NCI-H460 (cell line): ENCODE measurements around the gene INO80B. TPM values are rescaled to one million over a fixed set of nuclear protein-coding genes. Genes with fewer than 3 reads are reported as not detected.
"Not testable (repeated sequence)": the region's sequence is repeated elsewhere in the genome, so short reads cannot be mapped to it uniquely, and the experiment has no call there.

Source experiments
- DNase-seq: peaks from one replicate; pipeline ENCODE4 v3.0.0-alpha.2; 2016; ENCODE audit warnings: low read depth; ENCODE audit errors: extremely low read depth
- total RNA-seq: library from RNA; depleted of rRNA; stranded (reverse); fragments of >200 nt; shearing (Covaris generic); gene quantifications from 2 replicates; pipeline ENCODE4 v1.2.3, GENCODE V29; 2014

INO80B gene
- total RNA-seq, 1 experiment from 2014 or later: 19.8 TPM

DNA sequence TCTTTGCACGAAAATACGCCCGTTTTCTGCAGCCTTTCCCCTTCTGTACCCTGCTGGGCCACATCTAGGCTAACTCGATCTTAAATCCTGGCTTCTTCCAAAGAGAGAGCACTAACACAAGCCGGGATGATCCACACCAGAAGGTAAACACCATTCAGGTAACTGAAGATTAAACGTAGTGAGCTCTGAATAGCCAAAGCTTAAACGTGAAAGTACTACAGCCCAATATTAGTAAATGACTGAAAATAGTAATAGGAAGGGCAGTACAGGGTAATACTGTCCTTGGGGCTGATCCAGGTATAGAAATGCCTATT lies 18.0 kb downstream of the INO80B start:
- DNase-seq: no peak

DNA sequence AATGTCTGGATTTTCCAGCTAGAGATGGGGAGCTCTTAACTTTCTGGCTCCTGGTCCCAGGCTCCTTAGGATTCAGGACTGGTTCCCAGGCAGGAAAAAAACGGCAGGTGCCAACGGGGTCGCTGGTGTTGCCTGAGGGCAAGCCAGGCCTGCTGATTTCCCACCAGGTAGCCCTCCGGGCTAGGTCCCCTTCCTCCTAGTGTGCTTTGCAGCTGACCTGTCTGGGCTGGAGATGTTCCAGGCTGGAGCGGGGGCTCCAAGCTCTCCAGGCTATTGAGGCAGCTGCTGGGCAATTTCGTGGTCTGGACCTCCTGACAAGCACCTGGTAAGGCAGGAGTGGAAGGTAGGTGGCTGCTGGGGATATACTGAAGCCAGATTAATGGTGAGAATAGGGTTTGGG lies 19.6 kb downstream of the INO80B start:
- DNase-seq: no peak

DNA sequence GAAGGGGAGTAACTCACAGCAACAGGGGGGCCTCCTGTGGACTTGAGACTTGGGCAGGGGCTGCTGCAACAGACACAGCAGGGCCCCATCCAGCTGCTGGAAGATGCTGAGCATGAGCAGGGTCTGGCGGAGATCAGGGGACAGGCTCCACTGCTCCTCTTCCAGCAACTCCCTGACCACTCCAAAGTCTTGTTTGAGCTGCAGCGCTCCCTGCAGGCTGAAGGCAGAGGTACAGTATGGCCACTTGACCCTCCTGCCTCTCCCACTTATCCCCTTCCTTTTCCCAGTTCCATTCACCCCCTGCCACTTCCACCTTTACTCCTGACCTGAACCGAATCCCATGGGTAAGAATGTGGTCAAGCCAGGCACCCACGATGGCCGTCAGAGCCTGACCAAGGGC lies 20.0 kb downstream of the INO80B start:
- DNase-seq: no peak

DNA sequence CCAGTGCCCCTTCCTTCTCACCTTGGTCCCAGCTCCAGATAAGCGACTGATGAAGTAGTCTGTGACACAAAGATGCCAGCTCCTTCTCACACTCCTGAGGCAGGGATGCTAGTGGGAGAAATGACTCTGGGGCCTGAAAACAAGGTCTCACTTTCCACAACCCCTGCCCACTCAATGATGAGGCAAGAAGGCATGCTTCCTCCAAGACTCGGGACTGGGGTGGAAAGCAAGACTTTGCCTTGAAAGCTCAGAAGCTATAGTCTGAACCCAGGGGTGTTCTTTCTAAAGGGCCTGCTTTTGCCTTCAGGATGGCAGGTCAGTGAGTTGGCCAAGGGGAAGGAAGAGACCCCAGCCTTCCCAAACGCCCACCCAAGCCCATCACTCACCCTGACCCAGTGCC lies 26.5 kb downstream of the INO80B start:
- no peak for DNase-seq

DNA sequence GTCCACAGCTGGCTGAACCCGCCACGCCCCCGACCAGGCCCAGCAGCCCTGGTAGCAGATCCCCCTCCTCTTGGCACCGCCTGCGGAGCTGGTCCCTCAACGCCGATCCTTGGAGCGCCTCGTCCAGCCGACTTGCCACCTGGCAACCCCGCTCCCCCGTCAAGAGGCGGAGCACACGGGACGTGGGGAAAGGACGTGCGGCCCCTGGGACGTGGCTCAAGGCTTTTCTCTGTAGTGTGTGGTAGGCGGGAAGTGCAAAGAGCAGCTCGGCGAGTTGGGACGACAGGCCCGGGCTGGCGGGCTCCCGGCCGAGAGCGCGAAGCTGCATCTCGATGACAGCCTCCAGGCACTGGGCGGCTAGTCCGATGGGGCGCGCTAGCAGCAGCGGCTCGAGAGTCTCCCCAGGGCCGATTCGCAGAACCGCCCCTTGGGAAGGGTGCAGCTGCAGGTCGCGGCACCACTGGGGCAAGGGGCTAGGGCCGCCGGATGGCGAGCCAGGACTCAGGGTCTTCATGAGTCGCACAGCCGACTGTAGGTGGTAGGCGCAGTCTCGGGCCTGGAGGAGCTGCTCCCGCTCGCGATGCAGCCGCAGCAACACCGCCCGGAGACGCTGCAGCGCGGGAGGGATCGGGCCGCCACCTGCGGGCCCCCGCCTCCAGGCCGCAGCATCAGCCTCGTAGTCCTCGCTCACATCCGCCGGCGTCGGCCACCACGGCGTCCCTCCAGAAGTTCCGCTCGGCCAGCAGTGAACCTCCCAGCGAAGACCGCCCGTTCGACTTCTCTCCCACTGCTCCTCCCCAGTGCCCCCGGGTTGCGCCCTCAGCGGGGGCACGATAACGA lies 27.3 kb downstream of the INO80B start:
- no peak for DNase-seq

DNA sequence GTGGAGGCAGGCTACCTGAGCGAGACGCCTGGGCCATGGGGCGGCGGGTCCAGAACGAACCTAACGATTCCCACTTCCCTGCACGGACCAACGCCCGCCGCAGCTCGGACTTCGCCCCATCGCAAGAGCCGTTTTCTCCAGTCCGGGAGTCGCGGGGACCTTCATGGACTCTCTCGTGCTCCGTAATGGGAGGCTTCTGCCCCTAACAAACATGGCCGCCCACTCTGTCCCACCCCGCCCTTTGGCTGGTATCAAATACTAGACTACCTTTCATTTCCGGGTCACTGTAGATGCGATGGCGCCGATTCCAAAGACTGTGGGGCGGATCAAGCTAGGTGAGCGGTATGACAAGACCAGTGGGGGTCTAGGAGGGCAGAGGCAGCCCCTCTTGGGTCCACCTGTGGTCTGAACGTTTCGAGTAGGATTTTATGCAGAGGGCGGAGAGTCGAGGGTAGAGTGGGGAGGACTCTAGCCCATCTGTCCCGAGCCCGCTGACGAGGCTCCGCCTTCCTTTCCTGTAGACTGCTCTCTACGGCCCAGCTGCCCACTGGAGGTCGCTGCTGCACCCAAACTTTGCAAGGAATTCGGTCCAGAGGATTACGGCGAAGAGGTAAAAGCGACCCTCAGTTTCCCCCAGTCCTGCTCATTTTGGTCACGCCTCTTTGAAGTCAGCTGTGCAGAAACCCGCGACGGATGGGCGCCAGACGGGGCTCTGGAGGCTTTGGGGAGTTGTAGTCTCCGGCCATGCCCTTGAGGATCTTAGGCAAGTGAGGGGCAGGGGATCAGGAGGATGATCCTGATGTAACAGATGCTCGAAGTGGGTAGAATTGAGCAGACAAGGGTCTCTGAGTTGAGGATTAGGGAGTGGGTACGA lies 28.2 kb downstream of the INO80B start, which contains the start of the genes CCDC142 and TTC31:
CCDC142 (minus strand) TSS at position 198 of the 874 bp plus-strand sequence; CDS start at position 37, 161 bp downstream.
TTC31 (plus strand) TSS at position 281 of the 874 bp plus-strand sequence; CDS start at position 296, 15 bp downstream.
- peak; percentile 94 for DNase-seq

DNA sequence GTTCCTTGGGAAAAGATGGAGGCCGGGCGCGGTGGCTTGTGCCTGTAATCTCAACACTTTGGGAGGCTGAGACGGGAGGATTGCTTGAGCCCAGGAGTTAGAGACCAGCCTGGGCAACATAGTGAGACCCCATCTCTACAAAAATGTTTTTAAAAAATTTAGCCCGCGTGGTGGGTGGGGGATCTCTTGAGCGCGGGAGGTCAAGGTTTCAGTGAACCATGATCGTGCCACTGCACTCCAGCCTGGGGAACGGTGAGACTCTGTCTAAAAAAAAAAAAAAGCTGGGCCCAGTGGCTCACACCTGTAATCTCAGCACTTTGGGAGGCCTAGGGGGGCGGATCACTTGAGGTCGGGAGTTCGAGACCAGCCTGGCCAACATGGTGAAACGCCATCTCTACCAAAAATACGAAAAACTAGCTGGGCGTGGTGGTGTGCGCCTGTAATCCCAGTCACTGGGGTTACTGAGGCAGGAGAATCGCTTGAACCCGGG lies 28.8 kb downstream of the INO80B start:
- not testable (repeated sequence) for DNase-seq

DNA sequence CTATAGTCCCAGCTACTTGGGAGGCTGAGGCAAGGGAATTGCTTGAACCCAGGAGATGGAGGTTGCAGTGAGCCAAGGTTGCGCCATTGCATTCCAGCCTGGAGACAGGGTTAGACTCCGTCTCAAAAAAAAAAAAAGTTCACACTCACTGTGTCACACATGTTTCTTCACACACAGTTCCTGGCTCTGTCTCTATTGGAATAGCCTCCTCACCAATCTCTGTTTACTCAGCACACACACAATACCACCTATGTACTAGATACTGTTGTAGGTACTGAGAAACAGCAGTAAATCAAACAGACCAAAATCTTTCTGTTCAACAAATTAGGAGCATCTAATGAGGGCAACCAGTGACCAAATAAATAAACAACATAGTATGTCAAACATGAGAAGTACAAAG lies 31.3 kb downstream of the INO80B start:
- no peak for DNase-seq

DNA sequence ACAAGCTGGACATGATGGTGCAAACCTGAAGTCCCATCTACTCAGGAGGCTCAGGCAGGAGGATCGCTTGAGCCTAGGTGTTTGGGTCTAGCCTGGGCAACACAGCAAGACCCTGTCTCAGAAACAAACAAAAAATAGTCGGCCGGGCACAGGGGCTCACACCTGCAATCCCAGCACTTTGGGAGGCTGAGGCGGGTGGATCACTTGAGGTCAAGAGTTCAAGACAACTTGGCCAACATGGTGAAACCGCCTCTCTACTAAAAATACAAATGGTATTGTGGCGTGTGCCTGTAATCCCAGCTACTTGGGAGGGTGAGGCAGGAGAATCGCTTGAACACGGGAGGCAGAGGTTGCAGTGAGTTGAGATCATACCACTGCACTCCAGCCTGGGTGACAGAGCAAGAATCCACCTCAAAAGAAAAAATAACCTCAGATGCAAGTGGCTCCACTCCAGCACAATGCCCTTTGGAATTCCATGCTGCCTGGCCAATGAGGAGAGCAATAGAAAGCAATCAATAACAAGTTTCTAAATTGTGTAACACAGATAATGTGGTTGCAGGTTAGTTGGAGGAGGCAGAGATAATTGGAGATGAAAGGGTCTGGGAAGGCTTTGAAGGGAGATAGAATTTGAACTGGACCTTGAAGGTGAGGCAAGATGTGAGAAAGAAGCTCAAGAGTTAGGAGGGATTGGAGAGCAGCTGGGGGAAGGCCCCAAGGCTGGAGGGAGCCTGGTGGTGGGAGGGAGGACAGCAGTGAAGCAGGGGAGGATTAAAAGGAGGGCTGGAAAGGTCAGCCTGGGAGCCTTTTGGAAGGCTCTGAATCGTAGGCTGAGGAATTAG lies 34.0 kb downstream of the INO80B start:
- DNase-seq: no peak

DNA sequence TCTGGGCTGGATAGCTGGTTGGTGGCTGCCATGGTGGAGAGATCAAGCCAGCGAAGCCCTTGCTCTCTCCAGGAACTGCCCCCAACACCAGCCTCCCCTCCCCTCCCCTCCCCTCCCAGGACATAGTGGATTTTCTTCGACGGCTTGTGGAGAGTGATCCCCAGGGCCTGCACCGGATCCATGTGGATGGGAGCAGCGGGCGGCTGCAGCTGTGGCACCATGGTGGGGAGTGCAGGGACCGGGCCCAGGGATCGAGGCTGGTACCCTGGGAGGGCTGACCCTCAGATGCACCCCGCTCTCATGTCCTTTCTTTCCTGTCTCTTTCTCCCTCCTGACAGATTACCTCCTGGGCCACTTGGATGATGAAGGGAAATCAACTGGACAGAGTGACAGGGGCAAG lies 35.0 kb downstream of the INO80B start:
- DNase-seq: no peak

DNA sequence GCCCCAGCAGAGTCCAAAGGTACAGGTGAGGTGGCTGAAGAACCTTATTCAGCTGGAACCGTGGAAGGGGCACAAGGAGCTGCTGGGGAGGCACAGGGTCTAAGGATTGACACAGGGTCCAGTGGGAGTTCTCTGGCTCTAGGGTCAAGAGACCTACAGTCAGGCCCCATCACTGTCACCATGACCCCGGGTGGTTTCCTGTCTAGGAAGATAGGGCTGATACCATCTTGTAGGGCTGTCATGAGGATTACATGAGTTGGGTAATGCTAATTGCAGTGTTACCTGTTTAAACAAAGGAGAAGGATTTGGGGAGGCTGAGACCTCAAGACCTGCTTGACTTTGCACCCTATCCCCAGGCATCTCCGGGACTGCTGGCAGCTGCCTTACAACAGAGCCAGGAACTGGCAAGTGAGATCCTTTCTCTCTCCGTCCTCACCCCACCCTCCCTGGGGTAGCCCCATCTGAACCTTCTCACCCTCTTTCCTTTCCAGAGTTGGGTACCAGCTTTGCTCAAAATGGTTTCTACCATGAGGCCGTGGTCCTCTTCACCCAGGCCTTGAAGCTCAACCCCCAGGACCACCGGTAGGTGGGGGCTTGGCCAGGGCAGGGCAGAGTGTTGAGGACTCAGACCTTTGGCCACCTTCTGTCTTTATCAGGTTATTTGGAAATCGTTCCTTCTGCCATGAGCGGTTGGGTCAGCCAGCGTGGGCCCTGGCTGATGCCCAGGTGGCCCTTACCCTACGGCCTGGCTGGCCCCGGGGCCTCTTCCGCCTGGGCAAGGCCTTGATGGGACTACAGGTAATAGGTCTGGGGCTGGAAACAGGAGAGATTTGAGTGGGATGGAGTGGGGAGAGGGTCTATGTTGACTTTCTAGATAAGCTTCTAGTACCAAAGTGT lies 37.0 kb downstream of the INO80B start:
- DNase-seq: no peak

DNA sequence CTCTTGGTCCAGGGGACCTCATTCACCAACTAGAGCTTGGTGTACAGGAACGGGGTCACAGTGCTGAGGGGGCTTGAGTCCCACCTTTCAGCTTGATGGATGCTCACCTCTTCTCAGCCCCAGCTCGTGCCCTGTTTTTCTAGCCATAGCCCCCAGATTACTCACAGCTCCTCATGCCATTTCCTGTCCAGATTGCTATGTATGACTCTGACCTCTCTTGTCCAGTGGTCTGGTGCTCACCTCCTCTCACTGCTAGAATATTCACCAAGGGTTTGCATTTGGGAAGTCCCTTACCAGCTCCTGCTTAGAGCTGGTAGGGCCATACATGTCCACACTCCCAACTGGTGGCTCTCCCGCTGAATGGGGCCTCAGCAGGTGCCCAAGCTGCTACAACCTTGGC lies 38.7 kb downstream of the INO80B start:
- DNase-seq: no peak

DNA sequence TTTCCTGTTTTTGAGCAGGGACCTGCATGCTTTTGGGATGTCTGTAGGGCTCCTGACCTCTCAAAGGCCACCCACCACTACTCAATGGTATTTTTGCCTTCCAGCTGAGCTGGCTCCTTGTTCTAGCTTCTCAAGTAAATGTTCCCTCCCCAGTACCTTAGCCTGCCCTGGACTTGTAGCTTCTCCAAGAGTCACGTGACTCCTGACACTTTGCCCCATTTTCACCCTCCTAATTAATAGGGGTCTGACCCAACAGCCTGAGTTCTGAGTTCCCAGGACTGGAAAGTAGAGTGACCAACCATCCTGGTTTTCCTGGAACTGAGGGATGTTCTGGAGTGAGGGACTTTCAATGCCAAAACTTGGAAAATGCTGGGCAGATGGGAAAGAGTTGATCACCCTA lies 40.6 kb downstream of the INO80B start:
- DNase-seq: no peak

DNA sequence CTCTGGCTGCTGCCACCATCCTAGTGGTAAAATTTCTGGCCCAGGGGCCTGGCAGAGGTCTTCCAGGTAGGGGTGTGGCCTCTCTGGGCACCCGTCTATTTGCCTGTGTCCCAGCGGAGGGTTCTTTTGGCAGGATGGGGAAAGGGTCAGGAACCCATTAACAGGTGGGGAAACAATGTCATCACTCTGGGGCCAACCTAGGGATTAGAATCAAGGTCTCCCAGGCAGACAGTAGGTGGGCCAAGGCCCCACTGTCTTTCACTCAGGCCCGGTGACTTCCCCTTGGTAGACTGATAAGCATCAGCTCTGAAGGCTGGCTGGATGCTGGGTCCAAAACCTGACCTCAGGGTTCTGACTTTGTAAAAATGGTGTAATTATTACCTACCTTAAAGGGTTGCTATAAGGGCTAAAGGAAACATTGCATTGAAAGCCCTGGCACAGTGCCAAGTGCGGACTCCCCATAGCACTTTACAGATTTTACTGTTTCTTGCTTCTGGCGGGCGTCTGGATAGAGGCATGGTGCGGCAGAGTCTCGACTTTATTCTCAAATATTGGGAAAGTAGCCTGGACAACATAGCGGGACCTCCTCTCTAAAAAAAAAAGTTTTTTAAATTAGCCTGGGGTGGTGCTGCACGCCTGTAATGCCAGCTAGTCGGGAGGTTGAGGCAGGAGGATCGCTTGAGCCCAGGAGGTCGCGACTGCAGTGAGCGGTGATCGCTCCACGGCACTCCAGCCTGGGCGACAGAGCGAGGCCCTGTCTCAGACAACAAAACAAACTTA lies 42.3 kb downstream of the INO80B start:
- DNase-seq: no peak

DNA sequence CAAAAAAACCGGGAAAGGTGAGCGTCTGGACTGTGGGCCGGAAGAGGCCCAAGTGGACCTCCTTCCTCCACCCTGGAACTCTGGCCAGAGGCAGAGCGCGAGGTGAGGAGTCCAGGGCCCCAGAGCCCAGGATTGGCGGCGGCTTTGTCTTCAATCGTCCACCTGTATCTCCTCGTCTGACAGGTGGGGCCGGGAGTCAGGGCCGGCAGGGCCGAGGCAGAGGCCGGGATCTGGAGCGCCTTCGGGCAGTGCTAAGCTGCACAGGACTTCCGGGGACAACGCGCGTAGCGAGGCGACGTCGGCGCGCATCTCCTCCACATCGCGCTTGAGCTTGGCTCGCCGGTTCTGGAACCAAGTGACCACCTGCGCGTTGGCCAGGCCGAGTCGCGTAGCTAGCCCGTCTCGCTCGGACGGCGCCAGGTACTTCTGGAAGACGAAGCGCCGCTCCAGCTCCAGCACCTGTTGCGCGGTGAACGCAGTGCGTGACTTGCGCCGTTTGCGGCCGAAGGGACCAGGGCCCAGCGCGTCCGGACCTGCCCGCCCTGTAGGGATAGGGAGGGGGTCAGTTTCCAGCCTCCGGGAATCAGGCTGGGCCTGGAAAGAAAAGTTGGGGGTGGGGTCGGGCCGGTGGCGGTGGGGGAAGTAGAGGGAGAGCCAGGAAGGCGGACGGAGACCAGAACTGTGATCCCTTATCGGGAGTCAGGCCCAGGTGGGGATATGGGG lies 43.1 kb downstream of the INO80B start:
- no peak for DNase-seq

DNA sequence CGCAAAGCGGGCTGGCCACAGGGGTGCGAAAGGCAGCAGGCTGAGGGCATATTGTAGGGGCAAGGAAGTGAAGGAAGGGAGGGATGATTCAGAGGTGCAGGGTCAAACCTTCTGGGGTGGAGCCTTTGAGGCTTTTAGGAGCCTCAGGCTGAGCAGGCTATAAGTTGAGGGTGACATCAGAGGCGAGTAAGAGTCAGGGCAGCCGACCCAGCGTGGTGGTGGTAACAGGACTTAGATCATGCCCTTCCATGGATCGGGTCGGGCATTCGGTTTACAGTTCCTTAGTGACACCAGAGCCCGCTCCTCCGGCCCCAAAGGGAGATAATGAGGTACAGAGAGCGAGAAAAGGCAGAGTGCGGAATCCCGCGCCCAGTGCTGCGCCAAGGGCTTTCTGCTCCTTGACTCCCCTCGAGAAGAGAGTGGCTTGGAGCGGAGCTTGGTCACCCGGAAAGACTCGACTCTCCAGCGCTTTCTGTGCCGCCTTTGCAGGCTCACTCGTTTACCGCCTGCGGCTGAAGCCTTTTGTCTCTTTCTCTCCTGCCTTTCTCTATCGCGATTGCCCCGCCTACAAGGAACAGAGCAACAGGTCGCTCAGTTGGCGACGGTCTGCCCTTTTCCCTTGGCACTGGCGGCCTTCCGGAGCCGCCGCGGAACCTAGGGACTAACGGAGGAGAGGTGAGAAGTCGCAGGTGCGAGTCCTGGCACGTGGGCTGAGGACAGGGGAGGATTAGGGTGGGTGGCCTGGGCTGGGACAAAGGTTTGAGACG lies 43.8 kb downstream of the INO80B start:
- DNase-seq: no peak

DNA sequence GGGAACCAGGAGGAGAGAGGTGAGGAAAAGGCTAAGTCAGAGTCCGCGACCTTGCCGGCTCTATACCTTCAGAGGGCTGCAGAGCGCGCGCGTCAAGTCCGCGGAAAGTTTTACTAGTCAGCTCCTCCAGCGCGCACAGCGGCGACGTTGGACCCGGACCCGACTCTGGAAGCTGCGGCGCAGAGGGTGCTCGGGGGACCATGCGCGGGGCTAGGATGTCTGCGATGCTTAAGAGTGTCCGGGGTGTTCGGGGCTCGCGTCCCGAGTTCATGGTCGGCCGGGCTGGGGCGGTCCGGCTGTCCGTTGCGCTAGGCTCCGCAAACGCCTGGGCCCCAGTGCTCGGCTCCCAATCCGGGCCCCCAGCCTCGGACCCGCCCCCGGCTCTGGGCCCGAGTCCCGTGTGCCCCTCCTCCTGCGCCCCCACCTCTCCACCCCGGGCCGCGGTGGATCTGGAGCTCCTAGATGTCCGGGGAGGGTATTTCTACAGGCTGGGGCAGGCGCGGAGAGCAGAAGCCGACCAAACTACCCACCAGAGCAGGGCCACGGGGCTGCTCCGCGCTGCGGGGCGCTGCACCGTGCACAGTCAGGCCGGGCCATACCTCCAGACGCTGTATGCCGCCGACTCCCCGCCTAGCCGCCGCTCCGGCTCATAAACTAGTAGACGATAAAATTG lies 44.5 kb downstream of the INO80B start, which contains the start of gene LBX2:
LBX2 (minus strand) TSS at position 337 of the 673 bp plus-strand sequence; CDS start at position 271, 66 bp downstream.
- no peak for DNase-seq
